Common myeloid progenitor, CD34-positive (primary cell): Measurements from ENCODE around the gene PLK1.
A peak's percentile ranks its signal among the peaks of the same experiment; 100 is the strongest.

Source experiments
- CTCF ChIA-PET: fragments of 350-600 bp; sonication (Branson Sonifier 250); formaldehyde crosslinking; loops from one replicate; lab custom pipeline; 2021; ENCODE audit warnings: antibody characterized with exemption; lab: Charles Lee
- POLR2A ChIA-PET: fragments of 350-600 bp; sonication (Branson Sonifier 250); formaldehyde crosslinking; loops from one replicate; lab custom pipeline; 2021; ENCODE audit warnings: antibody characterized with exemption; lab: Charles Lee
- DNase-seq, 3 donors: peaks; one replicate each; pipeline versions ENCODE4 v3.0.0 to v3.0.0-alpha.2; 2013
- H3K27ac ChIP-seq, 2 experiments: 1 replicate in 1 of 2; 2 replicates in 1 of 2; pipeline ENCODE4 v1.7.0; 2013; ENCODE audit warnings: inconsistent platforms in 2 of 2, low read length in 2 of 2, mild to moderate bottlenecking in 2 of 2, low read depth in 1 of 2, moderate library complexity in 1 of 2; ENCODE audit not compliant: severe bottlenecking in 2 of 2, insufficient read depth in 1 of 2, poor library complexity in 1 of 2
- H3K27me3 ChIP-seq, 5 experiments: replicated peaks in 2 of 5; 1 replicate in 3 of 5; 2 replicates in 2 of 5; pipeline versions ENCODE4 v1.6.1 to v1.7.0; 2013; ENCODE audit warnings: low read length in 4 of 5, mild to moderate bottlenecking in 2 of 5, moderate library complexity in 2 of 5, inconsistent platforms in 1 of 5; ENCODE audit not compliant: insufficient read depth in 5 of 5, control insufficient read depth in 4 of 5
- H3K36me3 ChIP-seq, 4 experiments: 1 replicate in 2 of 4; 2 replicates in 2 of 4; pipeline versions ENCODE4 v1.6.1 to v1.7.0; 2013; ENCODE audit warnings: low read length in 3 of 4, control low read depth in 1 of 4, mild to moderate bottlenecking in 1 of 4; ENCODE audit not compliant: control insufficient read depth in 4 of 4, insufficient read depth in 4 of 4
- H3K4me1 ChIP-seq, 4 experiments: 1 replicate in 3 of 4; 2 replicates in 1 of 4; pipeline versions ENCODE4 v1.6.1 to v1.7.1; 2013; ENCODE audit warnings: low read length in 3 of 4, mild to moderate bottlenecking in 3 of 4, control low read depth in 1 of 4, inconsistent platforms in 1 of 4, moderate library complexity in 1 of 4; ENCODE audit not compliant: control insufficient read depth in 4 of 4, insufficient read depth in 4 of 4; ENCODE audit errors: control extremely low read depth in 1 of 4
- H3K4me3 ChIP-seq, 7 experiments: 1 replicate in 4 of 7; 2 replicates in 3 of 7; pipeline versions ENCODE4 v1.5.1 to v1.7.0; 2013; ENCODE audit warnings: mild to moderate bottlenecking in 7 of 7, low read length in 6 of 7, moderate library complexity in 6 of 7, inconsistent platforms in 2 of 7, low read depth in 2 of 7, control low read depth in 1 of 7; ENCODE audit not compliant: insufficient read depth in 4 of 7, control insufficient read depth in 1 of 7; ENCODE audit errors: extremely low read depth in 1 of 7
- H3K9me3 ChIP-seq, 5 experiments: 1 replicate in 4 of 5; 2 replicates in 1 of 5; pipeline versions ENCODE4 v1.6.1 to v1.7.1; 2013; ENCODE audit warnings: low read length in 4 of 5, mild to moderate bottlenecking in 2 of 5, inconsistent platforms in 1 of 5, low read depth in 1 of 5, moderate library complexity in 1 of 5; ENCODE audit not compliant: control insufficient read depth in 4 of 5, insufficient read depth in 2 of 5; ENCODE audit errors: control extremely low read depth in 1 of 5
- WGBS: methylation state at CpG from one replicate; pipeline ENCODE4 v1.1.5; 2013; ENCODE audit not compliant: insufficient coverage; 5-methylcytosine and 5-hydroxymethylcytosine counted together

The PLK1 gene

GRCh38 chr16:23706439-23706838 lies 27.8 kb downstream of the PLK1 start:
- POLR2A ChIA-PET = no interaction called here
- H3K36me3 ChIP-seq = no peaks in the 10 kb centered on the region
- WGBS = 83% methylated on average over 1 of the region's 4 CpGs
- DNase-seq = no peak
- peaks cover 0 to 22% (median 11%) of the 10 kb centered on the region in 5 experiments for H3K9me3 ChIP-seq
- H3K4me3 ChIP-seq = no peak overlapping the region
- CTCF ChIA-PET = no interaction called here
- no peak overlapping the region for H3K27ac ChIP-seq
- peaks cover 0 to 21% (median 5%) of the 10 kb centered on the region in 5 experiments for H3K27me3 ChIP-seq
- H3K4me1 ChIP-seq = no peaks in the 10 kb centered on the region

DNA sequence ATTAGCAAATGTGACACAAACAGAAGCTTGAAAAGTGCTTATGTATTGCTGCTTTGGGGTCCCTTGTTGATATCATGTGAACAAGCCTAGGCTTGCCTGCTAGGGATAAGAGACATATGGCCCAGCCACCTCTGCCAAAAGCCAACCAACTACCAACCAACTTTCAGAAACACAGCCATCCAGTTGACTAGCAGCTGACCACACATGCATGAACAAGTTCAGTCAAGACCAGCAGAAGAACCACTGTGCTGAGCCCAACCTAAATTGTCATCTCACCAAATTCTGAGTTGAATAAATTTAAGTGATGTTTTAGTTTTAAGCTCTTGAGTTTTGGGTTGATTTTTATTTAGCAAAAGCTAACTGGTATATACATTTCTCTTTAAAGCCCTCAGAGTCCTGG lies 30.8 kb downstream of the PLK1 start:
- no peak overlapping the region for H3K4me3 ChIP-seq
- ChIA-PET CTCF (no interaction called here), POLR2A (no interaction called here)

DNA sequence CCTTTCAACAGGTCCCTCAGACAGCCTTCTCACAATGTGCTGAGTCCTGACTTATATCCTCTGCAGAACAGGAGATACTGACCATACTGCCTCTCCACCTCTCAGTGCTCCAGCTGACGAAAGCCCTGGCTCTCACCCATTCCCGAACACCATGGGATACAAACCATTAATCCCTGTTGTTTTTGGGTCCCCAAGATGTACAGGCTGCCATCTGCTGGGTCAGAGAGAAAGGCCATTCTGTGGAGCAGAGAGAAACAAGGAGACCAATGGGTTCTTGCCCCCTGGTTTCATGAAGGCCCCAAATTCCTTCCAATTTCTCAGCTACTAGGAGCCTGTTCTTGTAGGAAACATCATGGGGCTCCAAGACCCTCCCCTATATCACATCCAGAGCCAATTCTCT lies 31.3 kb downstream of the PLK1 start:
- Histone ChIP-seq H3K9me3 (peaks cover 0 to 22% (median 11%) of the 10 kb centered on the region in 5 experiments), H3K27me3 (peaks cover 4 to 57% (median 18%) of the 10 kb centered on the region in 5 experiments), H3K4me3 (no peak overlapping the region), H3K36me3 (no peaks in the 10 kb centered on the region), H3K4me1 (peaks cover 0 to 6% (median 2%) of the 10 kb centered on the region in 4 experiments), H3K27ac (no peak overlapping the region)
- no peak for DNase-seq
- ChIA-PET CTCF (no interaction called here), POLR2A (no interaction called here)
- whole genome bisulfite sequencing = 100% methylated on average over 2 of the region's 2 CpGs

More for the DNA sequence above, 30.8 kb downstream of the PLK1 start:
- no peak for DNase-seq
- peaks cover 0 to 6% (median 2%) of the 10 kb centered on the region in 4 experiments for H3K4me1 ChIP-seq
- no peak overlapping the region for H3K27ac ChIP-seq
- no peaks in the 10 kb centered on the region for H3K36me3 ChIP-seq
- H3K9me3 ChIP-seq = peaks cover 0 to 22% (median 11%) of the 10 kb centered on the region in 5 experiments
- peaks cover 4 to 52% (median 17%) of the 10 kb centered on the region in 5 experiments for H3K27me3 ChIP-seq

GRCh38 chr16:23710504-23710903 lies 31.8 kb downstream of the PLK1 start:
- H3K4me1 ChIP-seq = peaks cover 0 to 6% (median 2%) of the 10 kb centered on the region in 4 experiments
- H3K27me3 ChIP-seq = peaks cover 4 to 59% (median 18%) of the 10 kb centered on the region in 5 experiments
- H3K27ac ChIP-seq = no peak overlapping the region
- POLR2A ChIA-PET = no interaction called here
- DNase-seq = no peak
- H3K4me3 ChIP-seq = no peak overlapping the region
- 100% methylated on average over 3 of the region's 3 CpGs for WGBS
- CTCF ChIA-PET = no interaction called here
- H3K9me3 ChIP-seq = peaks cover 0 to 22% (median 11%) of the 10 kb centered on the region in 5 experiments
- no peaks in the 10 kb centered on the region for H3K36me3 ChIP-seq

GRCh38 chr16:23711785-23712184 lies 33.1 kb downstream of the PLK1 start:
- Histone ChIP-seq H3K36me3 (no peaks in the 10 kb centered on the region), H3K9me3 (peaks cover 0 to 22% (median 11%) of the 10 kb centered on the region in 5 experiments), H3K4me1 (peaks cover 0 to 6% (median 2%) of the 10 kb centered on the region in 4 experiments), H3K27ac (no peak overlapping the region), H3K4me3 (no peak overlapping the region), H3K27me3 (peaks cover 4 to 64% (median 18%) of the 10 kb centered on the region in 5 experiments)
- POLR2A ChIA-PET = no interaction called here
- no peak for DNase-seq
- WGBS = 57% methylated on average over 2 of the region's 4 CpGs
- CTCF ChIA-PET = no interaction called here

- DNase-seq = no peak
These were observed 34.3 kb downstream of the PLK1 start, which contains the start of gene ERN2 for GRCh38 chr16:23712976-23713375. Gene ERN2, minus strand, starts transcription at chr16:23713222. Its CDS starts 35 bp downstream, at chr16:23713187.

DNA sequence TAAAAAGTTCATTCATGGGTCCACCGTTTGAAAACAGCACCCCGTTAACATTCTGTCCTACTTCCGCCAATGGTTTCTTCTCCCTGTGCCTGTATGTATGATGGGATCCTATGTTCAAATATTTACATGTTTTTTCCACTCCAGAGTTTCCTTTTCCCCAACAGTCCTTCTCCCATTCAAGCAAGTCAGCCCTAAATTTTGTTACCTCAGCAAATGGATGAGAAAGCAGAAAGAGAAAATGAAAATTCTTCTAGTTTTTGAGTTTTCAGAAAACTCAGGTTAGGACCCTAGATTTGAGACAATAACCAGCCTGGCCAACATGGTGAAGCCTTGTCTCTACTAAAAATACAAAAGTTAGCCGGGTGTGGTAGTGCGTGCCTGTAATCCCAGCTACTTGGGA lies 37.8 kb downstream of the PLK1 start:
- Histone ChIP-seq H3K27ac (no peak overlapping the region), H3K27me3 (peaks cover 0 to 55% (median 15%) of the 10 kb centered on the region in 5 experiments), H3K4me3 (no peak overlapping the region), H3K9me3 (no peaks in the 10 kb centered on the region), H3K4me1 (peaks cover 0 to 6% (median 2%) of the 10 kb centered on the region in 4 experiments), H3K36me3 (no peaks in the 10 kb centered on the region)
- WGBS = 100% methylated on average over 2 of the region's 5 CpGs
- ChIA-PET POLR2A (no interaction called here), CTCF (no interaction called here)
- no peak for DNase-seq

More at GRCh38 chr16:23712976-23713375, 34.3 kb downstream of the PLK1 start, which contains the start of gene ERN2:
- H3K36me3 ChIP-seq = no peaks in the 10 kb centered on the region
- 5% methylated on average over 37 of the region's 37 CpGs for WGBS
- H3K27me3 ChIP-seq = peaks cover 4 to 69% (median 21%) of the 10 kb centered on the region in 5 experiments
- no peak within 1 kb of the TSS for H3K27ac ChIP-seq
- peaks cover 0 to 6% (median 2%) of the 10 kb centered on the region in 4 experiments for H3K4me1 ChIP-seq
- ChIA-PET CTCF (no interaction called here), POLR2A (no interaction called here)
- H3K9me3 ChIP-seq = peaks cover 0 to 22% (median 11%) of the 10 kb centered on the region in 5 experiments
- H3K4me3 ChIP-seq = peak within 1 kb of the TSS in 1 of 7 experiments; percentile 4
